DMS153 (cell line): Measurements from ENCODE around the gene LRCH1.
A peak's percentile ranks its signal among the peaks of the same experiment; 100 is the strongest.

Experiments
- DNase-seq: peaks from one replicate; lab custom pipeline; 2025; lab: John Stamatoyannopoulos, UW

The LRCH1 gene

GRCh38 chr13:46562152-46562551 lies 9.2 kb downstream of the LRCH1 start:
- DNase-seq: no peak

DNA sequence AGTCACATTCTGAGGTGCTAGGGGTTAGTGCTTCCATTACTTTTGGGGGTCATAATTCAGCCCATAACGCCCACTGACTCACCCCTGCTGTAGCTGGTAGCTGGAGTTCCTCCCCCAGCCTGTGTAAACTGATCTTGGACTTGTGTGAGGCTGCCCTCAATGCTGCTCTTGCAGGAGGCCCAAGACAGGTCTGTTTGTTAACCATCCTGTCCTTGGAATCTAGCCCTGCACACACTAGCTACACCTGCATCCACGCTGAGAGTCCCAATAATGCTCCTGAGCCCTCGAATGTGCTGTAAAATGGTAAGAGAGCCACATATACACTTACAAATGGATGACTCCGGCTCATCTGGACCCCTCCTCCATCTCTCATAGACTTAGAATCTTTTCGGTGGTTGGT lies 9.6 kb downstream of the LRCH1 start:
- no peak for DNase-seq

- no peak for DNase-seq
Observed at GRCh38 chr13:46565808-46566750, 13.1 kb downstream of the LRCH1 start.

GRCh38 chr13:46567671-46568070 lies 14.7 kb downstream of the LRCH1 start:
- DNase-seq: no peak

DNA sequence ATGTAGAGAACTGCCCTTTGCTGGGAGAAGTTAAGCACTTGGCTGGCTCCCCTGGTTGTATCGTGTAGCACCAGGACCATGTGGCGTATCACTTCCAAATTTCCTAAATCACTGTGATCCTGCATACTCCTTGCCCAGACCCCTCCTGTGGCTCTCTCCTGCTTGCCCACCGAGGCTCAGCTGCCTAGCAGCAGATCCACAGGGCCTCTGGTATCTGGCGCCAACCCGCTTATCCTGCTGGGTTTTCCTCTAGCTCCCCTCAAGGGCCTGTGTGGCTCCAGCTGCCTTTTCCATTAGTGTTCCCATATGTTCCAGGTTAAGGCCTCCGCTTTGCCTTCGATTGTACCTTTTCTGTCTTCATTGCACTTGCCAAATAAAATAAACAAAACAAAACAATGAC lies 16.5 kb downstream of the LRCH1 start:
- no peak for DNase-seq

- DNase-seq: no peak
Observed at GRCh38 chr13:46570273-46570672, 17.3 kb downstream of the LRCH1 start.

DNA sequence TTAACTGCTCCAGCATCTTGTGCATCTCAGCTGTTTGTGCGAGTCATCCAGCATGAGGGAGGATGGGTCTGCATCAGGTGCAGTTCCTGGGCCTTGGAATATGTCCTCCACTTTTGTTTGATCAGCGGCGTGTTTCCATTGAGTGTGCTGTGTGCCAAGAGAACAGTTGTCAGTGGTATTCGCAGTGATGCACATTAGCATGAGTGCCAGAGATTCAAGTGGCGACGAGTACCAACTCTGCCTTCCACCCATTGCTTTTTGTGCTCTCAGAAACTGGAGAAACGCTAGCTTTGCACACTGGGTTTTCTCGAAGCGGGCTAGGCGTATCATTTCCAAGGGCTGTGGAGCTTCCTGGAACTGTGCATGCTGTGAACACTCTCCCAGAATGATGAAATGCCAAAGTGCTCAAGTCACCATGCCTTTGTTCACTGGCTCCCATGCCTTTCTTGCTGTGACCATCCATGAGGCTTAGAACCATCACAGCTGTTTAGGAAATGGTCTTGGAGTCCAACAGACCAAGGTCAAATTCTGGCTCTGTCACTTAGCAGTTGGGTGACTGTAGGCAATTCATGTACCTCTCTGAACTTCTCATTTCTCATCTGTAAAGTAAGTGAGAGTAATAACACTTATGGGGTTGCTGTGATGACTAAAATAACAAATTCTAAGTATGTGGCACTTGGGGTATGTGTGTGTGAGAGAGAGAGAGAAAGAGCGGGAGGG lies 18.4 kb downstream of the LRCH1 start:
- peak; percentile 64 for DNase-seq

- DNase-seq: no peak
Observed at GRCh38 chr13:46571909-46572595, 19.1 kb downstream of the LRCH1 start.

GRCh38 chr13:46572752-46573431 lies 19.9 kb downstream of the LRCH1 start:
- DNase-seq: no peak

DNA sequence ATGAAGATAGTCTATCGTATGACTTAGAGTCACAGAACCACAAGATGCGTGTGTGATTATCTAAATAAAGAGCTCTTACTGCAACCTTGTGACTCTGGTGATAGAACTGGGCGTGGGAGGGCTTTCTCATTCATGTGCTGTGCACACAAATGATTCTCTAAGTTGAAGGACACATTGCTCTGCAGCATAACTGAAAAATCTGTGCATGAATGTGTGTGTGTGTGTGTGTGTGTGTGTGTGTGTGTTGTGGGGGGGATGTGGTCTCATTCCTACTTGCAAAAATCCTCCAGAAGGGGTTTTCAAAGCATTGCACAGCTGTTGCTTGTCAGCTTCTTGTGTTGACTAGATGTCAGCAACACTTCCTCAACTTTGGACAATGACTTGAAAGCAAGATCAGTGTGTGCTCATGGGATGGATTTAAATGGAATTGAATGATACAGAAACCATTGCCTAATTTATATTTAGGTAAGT lies 22.4 kb downstream of the LRCH1 start:
- no peak for DNase-seq

GRCh38 chr13:46575818-46576221 lies 22.9 kb downstream of the LRCH1 start:
- no peak for DNase-seq

- no peak for DNase-seq
Observed at GRCh38 chr13:46576762-46577161, 23.8 kb downstream of the LRCH1 start.

- DNase-seq: peak; percentile 11
Observed at GRCh38 chr13:46577696-46578589, 25.0 kb downstream of the LRCH1 start.

GRCh38 chr13:46578590-46578975 lies 25.6 kb downstream of the LRCH1 start:
- no peak for DNase-seq

DNA sequence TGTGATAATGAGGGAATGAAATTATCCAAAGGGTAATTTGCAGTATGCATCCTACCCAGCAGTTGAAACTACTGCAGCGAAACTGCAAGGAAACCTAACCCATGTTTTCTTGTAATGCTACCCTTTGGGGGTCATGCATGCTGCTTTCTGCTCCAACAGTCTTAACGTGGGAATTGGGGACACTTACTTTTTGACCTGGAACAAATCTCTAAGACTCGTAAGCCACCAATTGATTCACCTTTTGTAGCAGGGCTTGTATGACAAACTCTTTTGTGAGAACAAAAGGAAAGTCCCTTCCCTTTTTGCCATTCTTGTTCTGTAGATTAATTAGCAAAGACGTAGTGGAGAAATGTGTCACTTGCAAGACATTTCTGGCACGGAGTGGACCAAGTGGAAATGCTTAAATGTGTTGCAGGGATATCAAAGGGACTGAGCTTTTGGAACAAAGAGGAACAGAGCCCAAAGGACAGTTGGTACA lies 27.4 kb downstream of the LRCH1 start:
- DNase-seq: no peak

DNA sequence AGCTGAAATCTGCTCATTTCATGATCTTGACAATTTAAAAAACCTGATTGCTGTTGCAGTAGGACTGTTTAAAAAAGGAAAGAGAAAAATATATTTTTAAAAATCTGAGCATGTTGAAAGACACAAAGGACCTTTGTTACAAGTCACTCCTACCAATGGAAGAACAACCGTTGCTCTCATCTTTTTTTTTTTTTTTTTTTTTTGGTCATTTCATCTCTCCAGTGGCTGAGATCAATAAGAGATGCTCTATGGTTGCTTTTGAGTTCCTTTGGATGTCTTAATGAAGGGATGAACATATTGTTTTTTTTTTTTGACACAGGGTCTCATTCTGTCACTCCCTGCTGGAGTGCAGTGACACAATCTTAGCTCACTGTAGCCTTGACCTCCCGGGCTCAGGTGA lies 29.2 kb downstream of the LRCH1 start:
- DNase-seq: no peak

DNA sequence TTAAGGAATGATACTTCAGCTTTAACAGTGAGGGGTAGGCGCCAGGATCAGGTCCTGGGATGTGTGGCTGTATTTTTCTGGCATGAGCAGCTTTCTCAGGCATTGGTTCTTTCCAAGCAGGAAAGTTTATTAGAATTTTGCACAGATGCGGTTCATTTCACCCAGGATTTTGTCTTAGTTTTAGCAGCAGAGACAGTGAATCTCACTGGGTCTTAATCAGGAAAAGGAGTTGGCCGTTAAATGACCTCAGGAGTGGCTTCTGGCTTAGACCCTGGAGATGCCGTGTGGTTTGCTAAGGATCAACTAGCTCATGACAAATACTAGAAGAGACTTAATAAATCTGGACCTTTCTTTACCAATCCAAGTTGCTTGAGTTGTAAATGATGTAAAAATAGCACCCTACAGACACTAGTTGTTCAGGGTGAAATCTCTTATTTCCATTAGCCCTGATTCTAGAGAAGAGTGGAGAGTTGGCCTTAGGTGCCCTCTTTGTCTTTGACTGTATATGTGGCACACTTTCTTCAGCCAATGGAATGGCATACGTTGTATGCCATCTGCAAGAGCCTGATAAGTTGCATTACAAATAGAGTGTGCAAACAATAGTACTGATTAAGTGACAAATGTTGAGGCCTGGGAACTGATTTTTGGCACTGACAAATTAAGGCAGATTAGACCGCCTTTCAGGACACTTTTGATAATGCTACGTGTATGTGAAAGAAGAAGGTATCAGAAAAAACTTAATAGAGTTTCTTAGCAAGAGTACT lies 34.0 kb downstream of the LRCH1 start:
- no peak for DNase-seq

DNA sequence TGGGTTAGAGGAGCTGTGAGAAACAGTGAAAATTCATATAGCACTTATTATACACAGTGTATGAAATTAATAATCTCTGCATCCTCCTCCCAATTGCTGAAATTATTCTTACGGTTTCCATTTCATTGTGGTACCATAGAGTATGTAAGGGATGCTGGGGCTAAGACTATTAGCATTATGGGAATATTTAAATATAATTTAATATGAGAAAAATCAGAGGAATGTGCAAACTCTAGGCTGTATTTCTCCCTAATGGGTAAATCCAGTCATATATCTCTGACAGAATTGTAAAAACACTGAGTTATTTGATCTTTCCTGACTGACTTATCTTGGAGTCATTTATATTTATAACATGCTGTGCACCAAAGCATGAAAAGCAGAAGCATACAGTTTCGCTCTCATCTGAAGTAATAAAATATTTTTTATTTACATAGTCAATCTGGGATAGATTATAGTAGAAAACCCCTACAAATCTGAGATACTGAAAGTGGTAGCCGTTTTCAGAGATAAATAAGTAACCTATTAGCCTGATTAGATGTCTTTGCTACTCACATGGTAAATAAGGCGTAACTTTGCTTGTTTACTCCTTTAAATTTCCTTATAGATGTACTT lies 34.9 kb downstream of the LRCH1 start:
- DNase-seq: no peak

GRCh38 chr13:46592385-46592784 lies 39.4 kb downstream of the LRCH1 start:
- DNase-seq: no peak

GRCh38 chr13:46593398-46593797 lies 40.4 kb downstream of the LRCH1 start:
- DNase-seq: no peak
